ENCODE results near the gene ASCC2. TPM values are rescaled to one million over a fixed set of nuclear protein-coding genes. Genes with fewer than 3 reads are reported as not detected.

Gene ASCC2
- total and polyA plus RNA-seq, 2 donors (not counting 1 experiment from before 2014, with no cell fraction given) = 23.8 to 30.5 TPM

GRCh38 chr22:29834046-29834445 is 4.0 kb downstream of the ASCC2 start:
- Histone ChIP-seq H3K27me3 (ENCODE audit: control insufficient read depth, insufficient read depth, low read length) (no peaks in the 10 kb centered on the region), H3K36me3 (ENCODE audit: control insufficient read depth, insufficient read depth, low read length) (peaks cover 3% of the 10 kb centered on the region), H4K20me1 (ENCODE audit: control insufficient read depth, extremely low read depth, insufficient read depth, low read length) (no peaks in the 10 kb centered on the region), H3K27ac (ENCODE audit: insufficient read depth, low read length) (no peak overlapping the region), H3K9me3 (ENCODE audit: control insufficient read depth, insufficient read depth, low read depth, low read length) (no peaks in the 10 kb centered on the region), H3K4me1 (ENCODE audit: control insufficient read depth, extremely low read depth, insufficient read depth, low read length) (peaks cover 2% of the 10 kb centered on the region), H3K9ac (ENCODE audit: insufficient read depth, low read length) (no peak overlapping the region), H3K4me3 (replicated peaks in 1 of 4; ENCODE audit: control extremely low read depth in 1 of 4, insufficient read depth in 1 of 4, low read depth in 3 of 4, low read length in 4 of 4) (no peak overlapping the region), H2AFZ (ENCODE audit: low read length) (no peak overlapping the region), H3K4me2 (ENCODE audit: extremely low read depth, insufficient read depth, low read length) (no peak overlapping the region), H3K79me2 (ENCODE audit: control insufficient read depth, insufficient read depth, low read length) (peaks cover 14% of the 10 kb centered on the region)
- no peak for TF ChIP-seq CTCF (conservative IDR thresholded peaks at IDR 0.05 in 1 of 2, IDR thresholded peaks at IDR 0.05 in 1 of 2; ENCODE audit: low read depth in 1 of 2, low read length in 2 of 2)
- TF ChIP-seq EZH2 (IDR thresholded peaks at IDR 0.05; ENCODE audit: low read length, missing control alignments) = no peak
- DNase-seq (ENCODE audit: low read depth in 2 of 2) = no peak

GRCh38 chr22:29833392-29833965 is 4.6 kb downstream of the ASCC2 start:
- no peak overlapping the region for H3K9ac ChIP-seq (ENCODE audit: insufficient read depth, low read length)
- H3K9me3 ChIP-seq (ENCODE audit: control insufficient read depth, insufficient read depth, low read depth, low read length) = no peaks in the 10 kb centered on the region
- H3K4me1 ChIP-seq (ENCODE audit: control insufficient read depth, extremely low read depth, insufficient read depth, low read length) = peaks cover under 1% of the 10 kb centered on the region
- DNase-seq (ENCODE audit: low read depth in 2 of 2) = no peak
- peaks cover 14% of the 10 kb centered on the region for H3K79me2 ChIP-seq (ENCODE audit: control insufficient read depth, insufficient read depth, low read length)
- no peaks in the 10 kb centered on the region for H4K20me1 ChIP-seq (ENCODE audit: control insufficient read depth, extremely low read depth, insufficient read depth, low read length)
- H3K4me2 ChIP-seq (ENCODE audit: extremely low read depth, insufficient read depth, low read length) = no peak overlapping the region
- H3K27ac ChIP-seq (ENCODE audit: insufficient read depth, low read length) = no peak overlapping the region
- no peaks in the 10 kb centered on the region for H3K27me3 ChIP-seq (ENCODE audit: control insufficient read depth, insufficient read depth, low read length)
- H3K36me3 ChIP-seq (ENCODE audit: control insufficient read depth, insufficient read depth, low read length) = peaks cover 3% of the 10 kb centered on the region
- no peak overlapping the region for H3K4me3 ChIP-seq (replicated peaks in 1 of 4; ENCODE audit: control extremely low read depth in 1 of 4, insufficient read depth in 1 of 4, low read depth in 3 of 4, low read length in 4 of 4)
- no peak overlapping the region for H2AFZ ChIP-seq (ENCODE audit: low read length)
- TF ChIP-seq CTCF (conservative IDR thresholded peaks at IDR 0.05 in 1 of 2, IDR thresholded peaks at IDR 0.05 in 1 of 2; ENCODE audit: low read depth in 1 of 2, low read length in 2 of 2) (no peak), EZH2 (IDR thresholded peaks at IDR 0.05; ENCODE audit: low read length, missing control alignments) (no peak)

- Histone ChIP-seq H4K20me1 (ENCODE audit: control insufficient read depth, extremely low read depth, insufficient read depth, low read length) (no peaks in the 10 kb centered on the region), H3K4me1 (ENCODE audit: control insufficient read depth, extremely low read depth, insufficient read depth, low read length) (no peaks in the 10 kb centered on the region), H3K4me2 (ENCODE audit: extremely low read depth, insufficient read depth, low read length) (no peak overlapping the region), H3K79me2 (ENCODE audit: control insufficient read depth, insufficient read depth, low read length) (peaks cover 5% of the 10 kb centered on the region), H2AFZ (ENCODE audit: low read length) (no peak overlapping the region), H3K27me3 (ENCODE audit: control insufficient read depth, insufficient read depth, low read length) (no peaks in the 10 kb centered on the region), H3K27ac (ENCODE audit: insufficient read depth, low read length) (no peak overlapping the region), H3K9me3 (ENCODE audit: control insufficient read depth, insufficient read depth, low read depth, low read length) (no peaks in the 10 kb centered on the region), H3K4me3 (replicated peaks in 1 of 4; ENCODE audit: control extremely low read depth in 1 of 4, insufficient read depth in 1 of 4, low read depth in 3 of 4, low read length in 4 of 4) (no peak overlapping the region), H3K36me3 (ENCODE audit: control insufficient read depth, insufficient read depth, low read length) (peaks cover 3% of the 10 kb centered on the region), H3K9ac (ENCODE audit: insufficient read depth, low read length) (no peak overlapping the region)
- DNase-seq (ENCODE audit: low read depth in 2 of 2) = no peak
- TF ChIP-seq CTCF (conservative IDR thresholded peaks at IDR 0.05 in 1 of 2, IDR thresholded peaks at IDR 0.05 in 1 of 2; ENCODE audit: low read depth in 1 of 2, low read length in 2 of 2) (no peak), EZH2 (IDR thresholded peaks at IDR 0.05; ENCODE audit: low read length, missing control alignments) (no peak)
These were observed 6.1 kb downstream of the ASCC2 start for GRCh38 chr22:29831958-29832357.
